Stimulated activated CD8-positive, alpha-beta memory T cell treated with anti-CD3 and anti-CD28 coated beads, Interleukin-2, amount 100 ng/mL, for 48 hours (primary cell): ENCODE measurements around the gene MAP1LC3B.
"Not testable (repeated sequence)": the region's sequence is repeated elsewhere in the genome, so short reads cannot be mapped to it uniquely, and the experiment has no call there.

Experiments
- DNase-seq, 2 donors: peaks; one replicate each; pipeline ENCODE4 v3.0.0-alpha.2; 2020; ENCODE audit warnings: low read depth in 2 of 2

MAP1LC3B gene

DNA sequence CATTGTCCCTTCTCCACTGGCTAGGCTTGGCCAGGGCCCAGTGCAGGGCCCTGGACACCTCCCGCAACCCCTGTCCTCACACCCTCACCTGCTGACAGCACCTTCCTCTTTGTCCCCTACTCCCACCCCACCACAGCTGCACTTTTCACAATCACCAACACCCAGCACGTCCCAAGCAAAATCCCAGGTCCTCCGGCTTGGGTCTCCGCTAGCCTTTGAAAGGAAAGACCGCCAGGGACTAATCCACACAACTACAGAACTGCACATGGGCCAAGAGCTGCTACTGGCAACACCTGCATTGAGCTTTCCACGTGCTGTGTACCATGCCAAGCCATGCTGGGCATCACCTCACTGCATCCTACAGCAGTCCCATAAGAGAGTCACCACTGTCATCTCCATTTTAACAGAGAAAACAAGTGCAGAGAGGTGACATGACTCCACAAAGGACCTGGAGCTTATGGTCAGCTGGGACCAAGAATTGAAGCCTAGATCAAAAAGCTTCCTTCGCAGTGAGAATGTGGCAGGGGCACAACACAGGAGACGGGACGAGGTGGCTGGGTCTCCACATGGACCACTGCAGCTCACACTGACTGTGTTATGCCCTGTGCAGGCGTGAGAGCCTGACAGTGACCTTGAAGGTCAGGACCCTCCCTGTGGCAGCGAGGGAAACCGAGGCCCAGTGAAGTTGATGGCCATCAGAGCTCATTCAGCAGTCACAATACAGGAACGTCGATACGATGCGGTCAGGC lies 31.1 kb upstream of the MAP1LC3B start:
- DNase-seq = no peak

DNA sequence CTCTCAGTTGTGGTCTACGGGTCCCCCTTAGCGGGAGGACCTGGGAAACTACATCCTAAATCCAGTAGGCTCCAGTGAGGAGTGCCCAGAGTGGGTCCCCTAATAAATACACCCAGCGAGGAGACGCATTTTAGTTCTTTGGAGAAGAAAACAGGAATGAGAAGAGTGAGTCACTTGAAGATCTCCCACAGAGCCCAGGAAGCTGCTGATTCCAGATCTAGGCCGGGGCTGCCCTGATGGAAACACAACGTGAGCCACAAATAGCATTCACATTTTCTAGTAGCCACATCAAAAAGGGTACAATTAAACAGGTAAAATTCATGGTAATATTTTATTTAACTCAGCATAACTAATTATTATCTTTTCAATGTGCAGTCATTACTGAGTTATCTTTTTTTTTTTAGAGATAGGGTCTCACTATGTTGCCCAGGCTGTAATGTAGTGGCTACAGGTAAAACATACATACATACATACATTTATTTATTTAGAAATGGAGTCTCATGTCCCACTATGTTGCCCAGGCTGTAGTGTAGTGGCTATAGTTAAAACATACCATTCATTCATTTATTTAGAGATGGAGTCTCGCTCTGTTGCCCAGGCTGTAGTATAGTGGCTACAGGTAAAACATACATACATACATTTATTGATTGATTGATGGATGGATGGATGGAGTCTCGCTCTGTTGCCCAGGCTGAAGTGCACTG lies 30.1 kb upstream of the MAP1LC3B start:
- no peak for DNase-seq

DNA sequence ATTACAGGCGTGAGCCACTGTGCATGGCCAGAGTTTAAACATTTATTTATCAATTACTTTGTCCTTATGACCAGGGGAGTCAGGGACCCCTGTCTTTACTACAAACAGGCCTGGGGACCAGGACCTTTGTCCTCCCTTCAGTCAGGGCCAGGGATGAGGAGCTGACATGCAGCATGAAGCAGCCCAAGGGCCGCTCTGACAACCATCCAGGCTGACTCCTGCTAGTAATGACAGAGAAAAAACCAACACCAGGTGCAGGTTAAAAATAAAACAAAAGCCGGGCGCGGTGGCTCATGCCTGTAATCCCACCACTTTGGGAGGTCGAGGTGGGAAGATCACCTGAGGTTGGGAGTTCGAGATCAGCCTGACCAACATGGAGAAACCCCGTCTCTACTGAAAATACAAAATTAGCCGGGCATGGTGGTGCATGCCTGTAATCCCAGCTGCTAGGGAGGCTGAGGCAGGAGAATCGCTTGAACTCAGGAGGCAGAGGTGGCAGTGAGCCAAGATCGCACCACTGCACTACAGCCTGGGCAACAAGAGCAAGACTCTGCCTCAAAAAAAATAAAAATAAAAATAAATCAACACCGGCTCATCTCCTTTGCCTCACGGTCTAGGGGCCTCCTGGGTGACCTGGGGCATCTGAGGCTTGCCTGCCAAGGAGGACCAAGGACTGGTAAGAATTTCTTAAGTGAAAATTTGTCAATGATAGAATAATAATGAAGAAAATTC lies 29.1 kb upstream of the MAP1LC3B start:
- not testable (repeated sequence) for DNase-seq

DNA sequence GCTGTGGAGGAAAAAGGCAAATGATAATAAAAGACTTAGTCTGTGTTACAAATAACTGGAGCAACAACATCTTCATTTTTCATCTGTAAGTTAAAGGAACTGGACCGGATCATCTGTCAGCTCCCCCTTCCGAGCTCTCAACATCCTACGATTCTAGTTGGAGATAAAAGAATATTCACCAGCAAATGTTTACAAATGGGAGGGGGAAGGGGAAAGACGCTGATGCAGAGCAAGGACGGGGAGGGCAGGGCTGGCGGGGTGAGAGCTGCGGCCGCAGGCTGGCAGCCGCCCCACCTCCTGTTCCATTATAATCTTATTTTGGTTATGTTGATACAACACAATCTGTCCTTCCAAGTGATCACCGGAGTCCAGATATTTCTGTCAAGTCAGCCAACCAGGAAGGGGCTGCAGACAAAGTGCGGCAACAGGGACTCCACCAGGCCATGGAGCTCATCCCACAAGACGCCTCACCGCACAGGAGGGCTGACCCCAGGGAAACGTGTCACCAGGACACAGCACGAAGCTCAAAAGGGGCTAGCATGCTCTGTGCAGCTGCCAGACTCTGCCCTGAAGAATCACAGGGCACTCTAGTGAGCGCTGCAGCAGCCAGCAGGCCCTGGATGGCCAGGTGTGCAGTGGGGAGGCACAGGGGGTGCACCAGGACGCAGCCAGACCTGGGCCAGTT lies 28.2 kb upstream of the MAP1LC3B start:
- DNase-seq = no peak

DNA sequence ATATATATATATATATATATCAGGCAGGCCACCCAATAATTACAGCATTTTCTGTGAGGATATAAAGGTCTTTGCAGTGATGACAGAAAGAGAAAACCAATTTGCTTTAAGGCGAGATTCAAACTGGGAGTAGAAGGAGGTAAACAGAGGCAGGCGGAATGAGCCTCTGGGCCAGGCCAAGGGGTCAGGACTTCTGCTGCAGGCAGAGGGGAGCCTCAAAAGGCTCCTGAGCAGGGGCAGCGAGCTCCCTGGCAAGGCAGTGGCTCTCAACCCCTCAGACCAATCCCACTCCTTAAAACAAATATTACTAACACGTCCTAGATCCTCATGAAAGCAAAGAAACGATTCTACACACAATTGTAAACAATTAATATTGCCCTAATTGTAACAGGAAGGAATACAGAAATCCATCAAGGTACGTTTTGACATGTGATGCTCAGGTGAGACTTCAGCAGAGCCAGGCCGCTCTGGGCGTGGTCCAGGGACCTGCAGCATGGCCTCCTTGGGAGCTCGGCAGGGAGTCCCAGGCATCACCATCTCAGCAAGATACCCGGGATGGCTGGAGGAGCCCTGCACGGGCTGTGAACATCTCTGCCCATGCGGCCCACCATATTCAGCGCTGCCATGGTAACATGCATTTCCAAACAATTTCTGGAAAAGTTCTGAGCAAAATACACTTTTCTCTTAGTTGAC lies 27.0 kb upstream of the MAP1LC3B start:
- DNase-seq = no peak

DNA sequence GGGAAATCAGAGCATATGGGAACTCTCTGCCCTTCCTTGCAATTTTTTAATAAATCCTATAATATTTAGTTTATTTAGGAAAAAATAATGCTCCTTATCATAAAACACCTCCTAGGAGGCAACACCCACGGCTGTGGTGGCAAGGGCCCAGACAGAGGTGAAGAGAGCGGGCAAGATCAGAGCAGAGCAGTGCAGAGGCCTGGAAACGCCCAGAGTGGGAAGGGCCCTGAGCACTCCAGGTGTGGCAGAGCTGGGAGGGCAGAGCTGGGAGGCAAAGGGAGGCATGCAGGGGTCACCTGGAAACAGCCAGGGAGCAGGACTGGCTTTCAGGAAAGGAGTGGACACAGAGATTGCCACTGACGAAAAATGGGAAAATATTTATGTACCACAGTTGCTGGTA lies 25.8 kb upstream of the MAP1LC3B start:
- DNase-seq = no peak

DNA sequence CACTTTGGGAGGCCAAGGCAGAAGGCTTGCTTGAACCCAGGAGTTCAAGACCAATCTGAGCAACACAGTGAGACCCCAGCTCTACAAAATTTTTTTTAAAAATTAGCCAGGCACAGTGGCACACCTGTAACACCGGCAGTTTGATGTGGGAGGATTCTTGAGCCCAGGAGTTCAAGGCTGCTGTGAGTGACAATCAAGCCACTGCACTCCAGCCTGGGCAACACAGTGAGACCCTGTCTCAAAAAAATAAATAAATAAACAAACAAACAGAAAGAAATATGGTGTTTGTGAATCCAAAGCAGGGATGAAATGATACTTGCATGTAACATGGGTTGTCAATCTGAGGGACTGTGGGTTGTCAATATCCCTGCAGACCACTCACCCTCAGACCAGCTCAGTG lies 25.2 kb upstream of the MAP1LC3B start:
- DNase-seq = no peak

DNA sequence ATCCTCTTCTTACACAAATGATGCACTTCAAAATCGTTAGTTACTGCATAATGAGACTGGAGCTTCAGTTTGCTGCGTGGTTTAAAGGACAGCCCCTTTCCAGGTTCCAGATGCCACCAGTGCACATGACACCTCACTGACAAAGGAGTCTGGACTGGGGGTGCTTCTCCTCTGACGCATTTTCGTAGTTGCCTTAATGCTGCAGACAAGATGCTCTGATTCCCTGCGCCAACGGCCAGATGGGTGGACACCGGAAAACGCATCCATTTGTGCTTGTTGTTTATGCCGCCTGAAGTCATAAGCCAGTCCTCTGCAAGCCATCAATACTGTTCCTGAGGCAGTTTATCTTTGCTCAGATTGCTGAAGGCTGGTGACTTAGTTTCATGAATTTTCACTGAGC lies 24.6 kb upstream of the MAP1LC3B start:
- DNase-seq = no peak

DNA sequence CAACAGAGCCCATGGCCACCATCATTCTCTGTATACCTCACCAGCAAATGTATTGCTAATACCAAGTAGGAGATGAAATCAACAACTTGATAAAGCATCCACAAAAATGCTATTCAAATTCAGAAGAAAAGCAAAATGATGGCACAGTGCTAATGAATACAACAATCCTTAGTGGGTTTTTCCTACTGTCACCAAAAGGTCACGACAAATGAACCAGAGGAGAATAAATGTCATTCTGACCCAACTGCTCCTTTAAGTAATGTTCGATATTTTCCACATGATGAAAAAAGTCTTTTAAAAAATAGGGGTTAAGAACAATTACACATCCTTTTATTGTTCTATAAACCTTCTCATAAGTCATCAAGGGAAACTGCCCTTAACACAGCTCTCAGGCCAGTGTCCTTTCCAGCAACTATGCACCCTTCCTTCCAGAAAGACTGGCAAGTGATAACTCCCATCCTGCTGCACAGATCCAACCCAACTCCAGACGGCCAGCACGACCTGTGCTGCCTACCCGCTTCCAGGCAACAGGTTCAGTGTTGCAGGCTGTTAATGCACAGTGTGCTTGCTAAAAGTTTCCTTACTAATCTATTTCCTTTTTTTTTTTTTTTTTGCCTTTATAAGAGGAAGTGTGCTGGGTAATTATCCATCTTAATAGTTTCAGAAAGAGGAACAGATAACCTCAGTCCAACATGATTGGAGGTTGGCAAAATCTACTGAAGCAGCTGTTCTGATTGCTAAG lies 23.9 kb upstream of the MAP1LC3B start:
- no peak for DNase-seq

DNA sequence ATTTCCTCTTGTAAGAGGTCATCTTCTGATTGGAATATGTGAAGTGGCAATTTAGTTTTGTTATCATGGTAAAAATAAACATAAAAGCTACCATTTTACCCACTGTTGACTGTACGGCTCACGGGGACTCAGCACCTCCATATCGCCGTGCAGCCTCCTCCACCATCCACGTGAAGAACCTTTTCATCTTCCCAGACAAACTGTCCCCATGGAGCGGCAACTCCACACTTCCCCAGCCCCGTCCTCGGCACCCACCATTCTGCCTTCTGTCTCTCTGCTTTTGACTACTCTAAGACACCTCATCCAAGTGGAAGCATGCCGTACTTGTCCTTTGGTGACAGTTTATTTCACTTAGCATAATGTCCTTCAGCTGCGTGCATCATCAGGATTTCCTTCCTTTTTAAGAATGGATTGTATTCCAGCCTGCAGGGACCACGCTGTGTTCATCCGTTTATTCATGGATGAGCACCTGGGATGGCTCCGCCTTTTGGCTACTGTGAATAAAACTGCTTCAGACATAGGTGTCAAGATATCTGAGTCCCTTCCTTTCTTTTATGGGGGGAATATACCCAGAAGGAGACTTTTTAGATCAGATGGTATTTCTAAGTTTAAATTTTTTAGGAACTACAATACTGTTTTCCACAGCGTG lies 22.9 kb upstream of the MAP1LC3B start:
- DNase-seq = no peak

DNA sequence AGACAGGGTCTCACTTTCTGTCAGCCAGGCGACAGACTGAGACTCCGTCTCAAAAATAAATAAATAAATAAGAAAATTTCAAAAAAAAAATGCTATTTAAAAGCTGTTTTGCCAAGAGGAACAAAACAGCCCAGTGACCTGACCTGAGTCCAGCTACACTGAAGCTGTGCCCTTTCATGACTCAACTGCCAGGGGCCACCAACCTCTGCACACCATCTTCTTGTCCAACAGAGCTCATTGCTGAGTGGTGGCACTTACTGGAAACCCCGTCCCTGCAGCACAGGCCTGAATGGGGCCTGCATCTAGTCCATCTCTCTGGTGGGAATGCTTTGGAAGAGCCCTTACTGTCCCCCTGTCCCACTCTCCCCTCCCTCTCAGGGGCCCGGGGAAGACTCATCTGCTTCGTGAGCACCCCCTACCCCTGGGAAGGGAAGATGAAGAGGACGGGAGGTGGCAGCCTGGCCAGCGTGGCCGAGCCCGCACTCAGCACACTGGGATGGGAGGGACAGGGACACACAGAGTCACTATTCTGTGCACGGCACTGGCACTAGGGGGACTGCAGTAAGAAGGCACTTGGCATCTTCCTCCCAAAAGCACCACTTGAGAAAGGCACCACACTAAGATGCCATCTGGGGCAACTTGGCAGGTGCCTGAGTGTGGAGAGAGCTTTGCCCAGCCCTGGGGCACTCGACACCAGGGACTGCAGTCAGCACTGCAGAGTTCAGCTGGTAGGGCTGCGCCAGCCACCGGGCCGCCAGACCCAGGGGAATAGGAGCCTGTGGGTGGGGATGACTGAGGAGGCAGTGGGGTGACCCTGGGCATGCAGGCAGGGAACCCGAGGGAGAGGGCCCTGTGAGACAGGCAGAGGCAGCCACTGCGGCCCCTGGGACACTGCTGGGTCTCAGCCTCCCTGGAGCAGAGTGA lies 22.1 kb upstream of the MAP1LC3B start:
- DNase-seq = no peak

DNA sequence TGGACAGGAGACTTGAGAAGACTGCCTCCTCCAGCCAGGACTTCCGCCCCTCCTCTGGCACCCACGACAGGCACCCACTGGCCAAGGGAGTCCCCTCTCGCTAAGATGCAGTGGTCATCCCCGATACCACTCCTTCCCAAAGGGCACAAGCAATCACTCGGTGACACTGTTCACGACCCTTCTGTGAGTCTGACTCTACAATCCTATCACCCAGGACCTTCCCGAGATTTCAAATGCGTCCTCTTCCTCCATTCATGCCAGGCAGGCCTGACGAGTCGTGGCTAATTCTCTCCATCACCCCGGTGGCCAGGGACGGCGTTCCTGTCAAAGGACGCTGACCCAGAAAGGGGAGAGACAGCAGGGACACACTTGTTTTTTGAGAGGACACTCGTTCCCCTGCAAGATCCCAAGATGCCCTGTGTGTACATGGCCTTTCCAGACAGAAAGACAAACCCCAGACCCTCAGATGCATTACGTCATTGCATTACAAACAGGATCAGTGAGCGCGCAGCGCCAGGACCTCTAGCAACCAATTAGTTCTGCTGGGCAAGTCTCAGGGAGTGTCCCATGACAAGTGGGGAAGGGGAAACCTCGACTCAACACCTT lies 20.8 kb upstream of the MAP1LC3B start:
- DNase-seq = no peak

DNA sequence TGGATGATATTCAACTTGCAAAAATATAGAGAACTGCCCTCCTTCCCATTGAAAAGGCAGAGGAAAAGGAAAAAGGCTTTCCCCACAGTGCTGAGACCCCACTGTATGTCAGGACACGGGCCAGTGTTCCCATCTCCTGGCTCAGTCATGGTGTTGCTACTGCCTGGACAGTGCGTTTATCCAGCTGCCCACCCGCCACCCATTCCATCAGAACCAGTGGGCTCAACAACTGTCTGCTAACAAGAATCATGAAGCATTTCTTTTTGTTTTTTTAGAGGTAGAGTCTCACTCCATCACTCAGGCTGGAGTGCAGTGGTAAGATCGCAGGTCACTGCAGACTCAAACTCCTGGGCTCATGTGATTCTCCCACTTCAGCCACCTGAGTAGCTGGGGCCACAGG lies 19.8 kb upstream of the MAP1LC3B start:
- no peak for DNase-seq

DNA sequence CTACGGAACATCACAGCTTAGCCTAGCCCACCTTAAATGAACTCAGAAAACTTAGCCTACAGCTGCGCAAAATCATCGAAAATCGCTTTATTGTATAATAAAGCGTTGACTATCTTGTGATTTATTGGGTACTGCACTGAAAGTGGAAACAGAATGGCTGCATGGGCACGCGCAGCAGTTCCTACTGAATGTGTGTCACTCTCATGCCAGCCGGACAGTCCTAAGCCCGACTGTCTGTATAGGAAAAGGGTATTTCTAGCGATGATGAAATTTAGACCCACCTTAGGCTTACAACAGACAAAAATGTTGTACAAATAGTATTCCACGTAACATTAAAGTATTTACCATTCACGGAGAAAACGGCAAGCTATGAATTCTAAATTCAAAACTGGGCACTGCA lies 17.8 kb upstream of the MAP1LC3B start:
- DNase-seq = no peak

DNA sequence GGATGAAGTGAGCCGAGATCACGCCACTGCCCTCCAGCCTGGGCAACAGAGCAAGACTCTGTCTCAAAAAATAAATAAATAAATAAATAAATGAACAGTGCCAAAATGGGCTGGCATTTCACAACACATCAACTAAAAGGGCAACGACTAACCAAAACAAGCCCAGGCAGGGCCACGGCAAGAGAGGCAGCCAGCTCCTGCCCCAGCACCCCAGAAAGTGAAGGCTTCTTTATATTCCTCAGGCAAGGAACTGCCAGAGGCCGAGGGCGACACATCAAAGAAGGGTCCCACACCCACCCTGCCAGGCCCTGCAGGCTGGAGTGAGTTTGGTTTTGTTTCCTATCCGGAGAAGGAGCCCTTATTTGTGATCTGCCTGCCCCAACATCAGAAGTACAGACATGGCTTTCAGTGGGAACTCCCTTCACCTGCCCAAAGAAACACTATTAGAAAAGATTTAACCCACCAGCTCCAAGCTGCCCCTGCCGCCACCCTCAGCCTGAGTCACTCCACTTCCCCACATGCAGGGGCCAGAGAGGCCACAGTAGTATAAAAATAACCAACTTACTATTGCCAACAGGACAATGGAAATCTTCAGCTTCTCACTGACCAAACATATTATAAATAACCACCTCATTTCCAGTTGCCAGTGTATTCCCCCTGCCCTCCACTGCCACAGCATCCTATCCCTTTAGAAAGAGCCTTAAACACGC lies 16.6 kb upstream of the MAP1LC3B start:
- DNase-seq = no peak

DNA sequence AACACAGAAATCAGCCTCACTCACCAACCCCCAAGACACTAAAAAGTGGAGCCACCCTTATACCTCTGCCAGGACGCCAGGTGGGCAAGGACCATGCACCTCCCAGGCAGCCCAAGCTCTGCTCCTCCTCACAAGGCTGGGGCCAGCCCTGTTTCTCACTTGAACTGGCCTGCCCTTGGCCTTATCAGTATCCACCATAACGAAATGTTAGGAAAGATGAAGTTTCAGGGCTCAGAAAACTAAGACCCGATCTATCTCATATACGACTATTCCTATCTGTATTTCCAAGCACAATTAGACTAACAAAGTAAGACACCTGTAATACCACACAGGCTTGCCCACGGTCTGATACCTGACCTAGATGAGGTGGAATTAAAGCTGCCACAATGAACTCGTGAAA lies 15.5 kb upstream of the MAP1LC3B start:
- no peak for DNase-seq

DNA sequence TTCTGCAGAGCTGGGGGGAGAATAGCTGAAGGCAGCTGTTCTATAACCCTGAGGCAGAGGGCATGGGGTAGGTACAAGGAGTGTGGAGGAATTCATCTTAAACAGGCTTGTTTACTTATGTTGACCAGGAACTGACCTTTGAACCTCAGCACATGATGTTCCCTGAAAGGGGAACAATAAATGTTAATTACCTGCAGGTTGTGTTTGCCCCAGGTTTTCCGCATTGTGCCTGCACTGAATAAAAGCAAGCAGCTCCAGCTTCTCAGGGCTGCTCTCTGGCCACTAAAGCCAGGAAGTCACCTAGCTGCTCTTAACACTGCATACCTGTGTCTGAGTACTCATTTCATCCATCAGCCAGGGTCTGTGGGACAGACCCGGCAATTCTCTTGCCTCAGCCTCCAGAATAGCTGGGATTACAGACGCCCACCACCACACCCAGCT lies 12.8 kb upstream of the MAP1LC3B start:
- not testable (repeated sequence) for DNase-seq

DNA sequence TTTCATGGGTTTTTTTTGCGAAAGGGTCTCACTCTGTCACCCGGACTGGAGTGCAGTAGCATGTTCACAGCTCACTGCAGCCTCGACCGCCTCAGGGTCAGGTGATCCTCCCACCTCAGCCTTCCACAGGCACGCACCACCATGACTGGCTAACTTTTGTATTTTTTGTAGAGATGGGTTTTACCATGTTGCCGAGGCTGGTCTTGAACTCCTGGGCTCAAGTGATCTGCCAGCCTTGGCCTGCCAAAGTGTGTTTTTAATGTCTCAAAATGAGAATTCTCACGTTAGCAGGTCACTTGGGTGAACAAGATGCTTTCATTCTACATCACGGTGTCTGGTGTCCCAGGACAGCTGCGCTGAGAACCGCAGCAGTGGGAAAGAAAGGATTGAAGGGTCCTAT lies 11.7 kb upstream of the MAP1LC3B start:
- no peak for DNase-seq
